HEK293 (cell line): ENCODE data around the gene SMS.

Experiments
- CTCF ChIA-PET: fragments of 350-600 bp; formaldehyde crosslinking; extraction: SDS; loops from one replicate; lab custom pipeline; 2021; ENCODE audit warnings: antibody characterized with exemption; lab: Yijun Ruan, JAX
- POLR2A ChIA-PET: fragments of 300-600 bp; formaldehyde crosslinking; extraction: SDS; loops from one replicate; lab custom pipeline; 2020; ENCODE audit warnings: antibody characterized with exemption, inconsistent platforms; lab: Yijun Ruan, JAX
- H3K27ac ChIP-seq: fragments of 200-500 bp; sonication (Bioruptor generic); 2 replicates; pipeline ENCODE4 v1.5.1; 2014; ENCODE audit warnings: low read depth, low read length, control low read depth, inconsistent platforms; ENCODE audit errors: extremely low read depth
- H3K36me3 ChIP-seq, 2 experiments: fragments of 200-500 bp in 1 of 2; sonication (Bioruptor generic) in 1 of 2; 1 replicate in 1 of 2; 2 replicates in 1 of 2; pipeline ENCODE4 v1.5.1; 2014 to 2017; ENCODE audit warnings: inconsistent platforms in 2 of 2, low read length in 2 of 2; ENCODE audit not compliant: control insufficient read depth in 2 of 2, insufficient read depth in 1 of 2
- H3K4me1 ChIP-seq: fragments of 200-500 bp; sonication (Bioruptor generic); 2 replicates; pipeline ENCODE4 v1.5.1; 2014; ENCODE audit warnings: mild to moderate bottlenecking, low read length, inconsistent platforms; ENCODE audit not compliant: control insufficient read depth, insufficient read depth
- H3K4me3 ChIP-seq: 2 replicates; pipeline ENCODE4 v1.5.1; 2011; ENCODE audit warnings: low read depth, mild to moderate bottlenecking, control low read depth, low read length, moderate library complexity
- H3K9me3 ChIP-seq: fragments of 200-500 bp; sonication (Bioruptor generic); 2 replicates; pipeline ENCODE4 v1.5.1; 2014; ENCODE audit warnings: low read depth, low read length, inconsistent platforms; ENCODE audit not compliant: control insufficient read depth, insufficient read depth
- FEZF1 ChIP-seq: fragments of 450-650 bp; formaldehyde crosslinking; IDR thresholded peaks from 2 replicates; pipeline ENCODE4 v1.5.1; 2016; ENCODE audit warnings: missing biosample characterization, missing genetic modification characterization
- GFI1B ChIP-seq: fragments of 450-650 bp; formaldehyde crosslinking; IDR thresholded peaks from 2 replicates; pipeline ENCODE4 v1.5.1; 2016; ENCODE audit warnings: missing biosample characterization, missing genetic modification characterization
- GLI4 ChIP-seq: fragments of 450-650 bp; formaldehyde crosslinking; IDR thresholded peaks from 2 replicates; pipeline ENCODE4 v1.5.1; 2016; ENCODE audit warnings: missing biosample characterization, missing genetic modification characterization
- SETDB1 ChIP-seq: IDR thresholded peaks from one replicate; pipeline ENCODE4 v1.6.1; 2017; ENCODE audit warnings: mild to moderate bottlenecking, low read length, moderate library complexity, mixed read lengths; ENCODE audit not compliant: insufficient read length
- SP2 ChIP-seq: fragments of 450-650 bp; formaldehyde crosslinking; IDR thresholded peaks from 2 replicates; pipeline ENCODE4 v1.5.1; 2016; ENCODE audit warnings: missing biosample characterization, missing genetic modification characterization
- TCF7L2 ChIP-seq: IDR thresholded peaks from 2 replicates; pipeline ENCODE4 v1.6.1; 2011; ENCODE audit warnings: low read depth, mild to moderate bottlenecking, inconsistent platforms, low read length, moderate library complexity, borderline replicate concordance
- ZFHX2 ChIP-seq: fragments of 450-650 bp; formaldehyde crosslinking; conservative IDR thresholded peaks from 2 replicates; pipeline ENCODE4 v1.5.1; 2016; ENCODE audit warnings: missing biosample characterization, missing genetic modification characterization
- ZNF10 ChIP-seq: fragments of 450-650 bp; formaldehyde crosslinking; IDR thresholded peaks from 2 replicates; pipeline ENCODE4 v1.5.1; 2017; ENCODE audit warnings: missing biosample characterization, missing genetic modification characterization
- ZNF114 ChIP-seq: fragments of 450-650 bp; formaldehyde crosslinking; IDR thresholded peaks from 2 replicates; pipeline ENCODE4 v1.5.0; 2017; ENCODE audit warnings: missing biosample characterization, missing genetic modification characterization
- ZNF121 ChIP-seq: fragments of 450-650 bp; formaldehyde crosslinking; IDR thresholded peaks from 2 replicates; pipeline ENCODE4 v1.5.1; 2016; ENCODE audit warnings: missing biosample characterization, missing genetic modification characterization
- ZNF16 ChIP-seq: fragments of 450-650 bp; formaldehyde crosslinking; IDR thresholded peaks from 2 replicates; pipeline ENCODE4 v1.5.1; 2016; ENCODE audit warnings: low read depth, missing biosample characterization, missing genetic modification characterization
- ZNF169 ChIP-seq: fragments of 450-650 bp; formaldehyde crosslinking; IDR thresholded peaks from 2 replicates; pipeline ENCODE4 v1.5.1; 2016; ENCODE audit warnings: missing biosample characterization, missing genetic modification characterization
- ZNF174 ChIP-seq: fragments of 450-650 bp; formaldehyde crosslinking; IDR thresholded peaks from 2 replicates; pipeline ENCODE4 v1.5.0; 2017; ENCODE audit warnings: missing biosample characterization, mild to moderate bottlenecking, missing genetic modification characterization
- ZNF211 ChIP-seq: fragments of 450-650 bp; formaldehyde crosslinking; IDR thresholded peaks from 2 replicates; pipeline ENCODE4 v1.5.1; 2016; ENCODE audit warnings: low read depth, missing biosample characterization, missing genetic modification characterization
- ZNF248 ChIP-seq: fragments of 450-650 bp; formaldehyde crosslinking; IDR thresholded peaks from 2 replicates; pipeline ENCODE4 v1.5.1; 2017; ENCODE audit warnings: missing biosample characterization, missing genetic modification characterization
- ZNF549 ChIP-seq: fragments of 450-650 bp; IDR thresholded peaks from 2 replicates; pipeline ENCODE4 v1.5.1; 2018; ENCODE audit warnings: missing biosample characterization, missing genetic modification characterization, mild to moderate bottlenecking, inconsistent platforms, moderate library complexity
- ZNF596 ChIP-seq: fragments of 450-650 bp; IDR thresholded peaks from 2 replicates; pipeline ENCODE4 v1.5.0; 2018; ENCODE audit warnings: missing biosample characterization, mild to moderate bottlenecking, missing genetic modification characterization, moderate library complexity
- ZNF747 ChIP-seq: fragments of 450-650 bp; formaldehyde crosslinking; IDR thresholded peaks from 2 replicates; pipeline ENCODE4 v1.5.1; 2016; ENCODE audit warnings: missing biosample characterization, missing genetic modification characterization
- ZNF830 ChIP-seq: fragments of 450-650 bp; IDR thresholded peaks from 2 replicates; pipeline ENCODE4 v1.5.0; 2018; ENCODE audit warnings: missing biosample characterization, missing genetic modification characterization, low read depth, mild to moderate bottlenecking, moderate library complexity
- TF ChIP-seq, protein P1 (sequence below): fragments of 450-650 bp; formaldehyde crosslinking; IDR thresholded peaks from 2 replicates; pipeline ENCODE4 v1.5.1; 2017; ENCODE audit warnings: missing biosample characterization, missing genetic modification characterization
- TF ChIP-seq, protein P2 (sequence below): fragments of 450-650 bp; formaldehyde crosslinking; conservative IDR thresholded peaks from 2 replicates; pipeline ENCODE4 v1.5.1; 2016; ENCODE audit warnings: low read depth, missing biosample characterization, missing genetic modification characterization
- TF ChIP-seq, protein P3 (sequence below): fragments of 450-650 bp; formaldehyde crosslinking; IDR thresholded peaks from 2 replicates; pipeline ENCODE4 v1.5.1; 2016; ENCODE audit warnings: missing biosample characterization, missing genetic modification characterization
- TF ChIP-seq, protein P4 (sequence below): fragments of 450-650 bp; formaldehyde crosslinking; optimal IDR thresholded peaks from 2 replicates; pipeline ENCODE3; 2016; ENCODE audit warnings: missing biosample characterization, mild to moderate bottlenecking, missing genetic modification characterization
- TF ChIP-seq, protein P5 (sequence below): fragments of 450-650 bp; formaldehyde crosslinking; IDR thresholded peaks from 2 replicates; pipeline ENCODE4 v1.5.1; 2017; ENCODE audit warnings: missing biosample characterization, missing genetic modification characterization

SMS gene

DNA sequence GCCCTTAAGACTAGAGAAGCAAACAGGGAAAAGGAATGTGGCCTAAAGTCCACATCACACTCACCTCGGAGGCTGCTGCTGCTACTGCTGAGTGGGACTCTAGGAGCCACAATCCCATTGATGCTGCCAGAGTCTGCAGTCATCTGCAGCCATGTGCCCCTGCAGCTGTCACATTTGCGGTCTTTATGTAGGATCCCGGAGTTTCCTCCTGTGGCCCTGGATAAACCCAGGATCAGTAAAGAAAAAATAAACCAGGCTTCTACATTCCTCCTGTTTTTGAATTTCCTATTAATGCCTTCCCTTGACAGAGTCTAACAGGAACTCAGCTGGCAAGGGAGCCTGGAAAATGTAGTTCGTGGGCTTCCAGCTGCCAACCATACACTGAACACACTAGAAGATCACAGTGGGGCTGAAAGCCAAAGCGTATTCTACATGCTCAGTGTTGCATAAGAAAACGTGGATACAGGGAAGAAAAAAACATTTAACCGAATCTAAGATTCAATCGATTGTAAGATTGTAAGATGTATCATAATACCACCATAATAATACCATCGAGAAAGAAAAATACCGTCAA, 81.3 kb downstream of the SMS start:
- ChIA-PET POLR2A (no interaction called here), CTCF (interaction anchor here (0.6 kb wide), 2 partner anchors 36 to 1602 kb away, joined by 3 to 6 read pairs; no protein-coding TSS in a partner anchor)
- no peaks in the 10 kb centered on the region for H3K4me1 ChIP-seq
- no peaks in the 10 kb centered on the region for H3K9me3 ChIP-seq
- H3K36me3 ChIP-seq = no peaks in the 10 kb centered on the region
- no peak overlapping the region for H3K4me3 ChIP-seq
- H3K27ac ChIP-seq = no peak overlapping the region
- TF ChIP-seq ZNF169 (tag by site-specific recombination) = no peak
- no peak for TF ChIP-seq ZNF830
- no peak for TF ChIP-seq ZNF121 (tag by site-specific recombination)
- no peak for TF ChIP-seq TCF7L2
- TF ChIP-seq, protein P1, sequence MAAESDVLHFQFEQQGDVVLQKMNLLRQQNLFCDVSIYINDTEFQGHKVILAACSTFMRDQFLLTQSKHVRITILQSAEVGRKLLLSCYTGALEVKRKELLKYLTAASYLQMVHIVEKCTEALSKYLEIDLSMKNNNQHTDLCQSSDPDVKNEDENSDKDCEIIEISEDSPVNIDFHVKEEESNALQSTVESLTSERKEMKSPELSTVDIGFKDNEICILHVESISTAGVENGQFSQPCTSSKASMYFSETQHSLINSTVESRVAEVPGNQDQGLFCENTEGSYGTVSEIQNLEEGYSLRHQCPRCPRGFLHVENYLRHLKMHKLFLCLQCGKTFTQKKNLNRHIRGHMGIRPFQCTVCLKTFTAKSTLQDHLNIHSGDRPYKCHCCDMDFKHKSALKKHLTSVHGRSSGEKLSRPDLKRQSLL (tag by site-specific recombination) = no peak
- TF ChIP-seq, protein P2, sequence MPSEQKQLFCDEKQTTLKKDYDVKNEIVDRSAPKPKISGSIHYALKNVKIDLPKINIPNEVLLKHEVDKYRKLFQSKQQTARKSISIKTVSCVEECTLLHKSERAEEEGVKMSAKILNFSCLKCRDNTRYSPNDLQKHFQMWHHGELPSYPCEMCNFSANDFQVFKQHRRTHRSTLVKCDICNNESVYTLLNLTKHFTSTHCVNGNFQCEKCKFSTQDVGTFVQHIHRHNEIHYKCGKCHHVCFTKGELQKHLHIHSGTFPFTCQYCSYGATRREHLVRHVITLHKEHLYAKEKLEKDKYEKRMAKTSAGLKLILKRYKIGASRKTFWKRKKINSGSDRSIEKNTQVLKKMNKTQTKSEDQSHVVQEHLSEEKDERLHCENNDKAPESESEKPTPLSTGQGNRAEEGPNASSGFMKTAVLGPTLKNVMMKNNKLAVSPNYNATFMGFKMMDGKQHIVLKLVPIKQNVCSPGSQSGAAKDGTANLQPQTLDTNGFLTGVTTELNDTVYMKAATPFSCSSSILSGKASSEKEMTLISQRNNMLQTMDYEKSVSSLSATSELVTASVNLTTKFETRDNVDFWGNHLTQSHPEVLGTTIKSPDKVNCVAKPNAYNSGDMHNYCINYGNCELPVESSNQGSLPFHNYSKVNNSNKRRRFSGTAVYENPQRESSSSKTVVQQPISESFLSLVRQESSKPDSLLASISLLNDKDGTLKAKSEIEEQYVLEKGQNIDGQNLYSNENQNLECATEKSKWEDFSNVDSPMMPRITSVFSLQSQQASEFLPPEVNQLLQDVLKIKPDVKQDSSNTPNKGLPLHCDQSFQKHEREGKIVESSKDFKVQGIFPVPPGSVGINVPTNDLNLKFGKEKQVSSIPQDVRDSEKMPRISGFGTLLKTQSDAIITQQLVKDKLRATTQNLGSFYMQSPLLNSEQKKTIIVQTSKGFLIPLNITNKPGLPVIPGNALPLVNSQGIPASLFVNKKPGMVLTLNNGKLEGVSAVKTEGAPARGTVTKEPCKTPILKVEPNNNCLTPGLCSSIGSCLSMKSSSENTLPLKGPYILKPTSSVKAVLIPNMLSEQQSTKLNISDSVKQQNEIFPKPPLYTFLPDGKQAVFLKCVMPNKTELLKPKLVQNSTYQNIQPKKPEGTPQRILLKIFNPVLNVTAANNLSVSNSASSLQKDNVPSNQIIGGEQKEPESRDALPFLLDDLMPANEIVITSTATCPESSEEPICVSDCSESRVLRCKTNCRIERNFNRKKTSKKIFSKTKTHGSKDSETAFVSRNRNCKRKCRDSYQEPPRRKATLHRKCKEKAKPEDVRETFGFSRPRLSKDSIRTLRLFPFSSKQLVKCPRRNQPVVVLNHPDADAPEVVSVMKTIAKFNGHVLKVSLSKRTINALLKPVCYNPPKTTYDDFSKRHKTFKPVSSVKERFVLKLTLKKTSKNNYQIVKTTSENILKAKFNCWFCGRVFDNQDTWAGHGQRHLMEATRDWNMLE = no peak
- no peak for TF ChIP-seq ZNF549 (tag by site-specific recombination)
- no peak for TF ChIP-seq ZNF174 (tag by site-specific recombination)

DNA sequence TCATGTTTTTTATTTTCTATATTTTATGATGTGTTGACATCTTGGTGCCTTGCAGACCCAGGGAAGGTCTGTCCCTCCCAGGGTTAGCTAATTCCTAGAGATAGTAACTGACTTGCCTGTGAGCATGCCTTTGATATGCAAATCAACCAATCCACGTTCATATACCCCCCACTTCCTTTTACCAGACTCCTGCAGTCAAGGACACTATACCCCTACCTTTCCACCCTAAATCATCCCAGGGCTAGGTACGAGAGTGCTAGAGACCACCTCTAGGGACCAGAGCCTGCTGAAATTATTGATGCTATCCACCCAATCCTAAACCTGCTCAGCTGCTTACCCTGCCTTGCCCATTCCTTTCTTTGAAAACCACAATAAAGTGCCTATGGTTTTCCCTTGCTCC, 84.1 kb downstream of the SMS start:
- CTCF ChIA-PET = no interaction called here
- Histone ChIP-seq H3K9me3 (no peaks in the 10 kb centered on the region), H3K4me1 (no peaks in the 10 kb centered on the region), H3K36me3 (no peaks in the 10 kb centered on the region), H3K4me3 (no peak overlapping the region)
- no peak for TF ChIP-seq ZNF10
- no peak for TF ChIP-seq GFI1B (tag by site-specific recombination)
- no peak for TF ChIP-seq SETDB1
- TF ChIP-seq, protein P3, sequence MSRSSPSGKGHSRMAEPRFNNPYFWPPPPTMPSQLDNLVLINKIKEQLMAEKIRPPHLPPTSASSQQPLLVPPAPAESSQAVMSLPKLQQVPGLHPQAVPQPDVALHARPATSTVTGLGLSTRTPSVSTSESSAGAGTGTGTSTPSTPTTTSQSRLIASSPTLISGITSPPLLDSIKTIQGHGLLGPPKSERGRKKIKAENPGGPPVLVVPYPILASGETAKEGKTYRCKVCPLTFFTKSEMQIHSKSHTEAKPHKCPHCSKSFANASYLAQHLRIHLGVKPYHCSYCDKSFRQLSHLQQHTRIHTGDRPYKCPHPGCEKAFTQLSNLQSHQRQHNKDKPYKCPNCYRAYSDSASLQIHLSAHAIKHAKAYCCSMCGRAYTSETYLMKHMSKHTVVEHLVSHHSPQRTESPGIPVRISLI (tag by site-specific recombination) = no peak
- no peak for TF ChIP-seq ZNF248 (tag by site-specific recombination)
- TF ChIP-seq SP2 = no peak
- no peak for TF ChIP-seq FEZF1 (tag by site-specific recombination)
- no peak for TF ChIP-seq ZNF211
- TF ChIP-seq, protein P4, sequence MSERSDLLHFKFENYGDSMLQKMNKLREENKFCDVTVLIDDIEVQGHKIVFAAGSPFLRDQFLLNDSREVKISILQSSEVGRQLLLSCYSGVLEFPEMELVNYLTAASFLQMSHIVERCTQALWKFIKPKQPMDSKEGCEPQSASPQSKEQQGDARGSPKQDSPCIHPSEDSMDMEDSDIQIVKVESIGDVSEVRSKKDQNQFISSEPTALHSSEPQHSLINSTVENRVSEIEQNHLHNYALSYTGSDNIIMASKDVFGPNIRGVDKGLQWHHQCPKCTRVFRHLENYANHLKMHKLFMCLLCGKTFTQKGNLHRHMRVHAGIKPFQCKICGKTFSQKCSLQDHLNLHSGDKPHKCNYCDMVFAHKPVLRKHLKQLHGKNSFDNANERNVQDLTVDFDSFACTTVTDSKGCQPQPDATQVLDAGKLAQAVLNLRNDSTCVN (tag by site-specific recombination) = no peak
- no peak for TF ChIP-seq ZNF596 (tag by site-specific recombination)
- TF ChIP-seq ZNF747 (tag by site-specific recombination) = no peak
- TF ChIP-seq ZNF114 (tag by site-specific recombination) = no peak
- TF ChIP-seq ZFHX2 (tag by site-specific recombination) = no peak
- TF ChIP-seq ZNF16 (tag by site-specific recombination) = no peak
- TF ChIP-seq, protein P5, sequence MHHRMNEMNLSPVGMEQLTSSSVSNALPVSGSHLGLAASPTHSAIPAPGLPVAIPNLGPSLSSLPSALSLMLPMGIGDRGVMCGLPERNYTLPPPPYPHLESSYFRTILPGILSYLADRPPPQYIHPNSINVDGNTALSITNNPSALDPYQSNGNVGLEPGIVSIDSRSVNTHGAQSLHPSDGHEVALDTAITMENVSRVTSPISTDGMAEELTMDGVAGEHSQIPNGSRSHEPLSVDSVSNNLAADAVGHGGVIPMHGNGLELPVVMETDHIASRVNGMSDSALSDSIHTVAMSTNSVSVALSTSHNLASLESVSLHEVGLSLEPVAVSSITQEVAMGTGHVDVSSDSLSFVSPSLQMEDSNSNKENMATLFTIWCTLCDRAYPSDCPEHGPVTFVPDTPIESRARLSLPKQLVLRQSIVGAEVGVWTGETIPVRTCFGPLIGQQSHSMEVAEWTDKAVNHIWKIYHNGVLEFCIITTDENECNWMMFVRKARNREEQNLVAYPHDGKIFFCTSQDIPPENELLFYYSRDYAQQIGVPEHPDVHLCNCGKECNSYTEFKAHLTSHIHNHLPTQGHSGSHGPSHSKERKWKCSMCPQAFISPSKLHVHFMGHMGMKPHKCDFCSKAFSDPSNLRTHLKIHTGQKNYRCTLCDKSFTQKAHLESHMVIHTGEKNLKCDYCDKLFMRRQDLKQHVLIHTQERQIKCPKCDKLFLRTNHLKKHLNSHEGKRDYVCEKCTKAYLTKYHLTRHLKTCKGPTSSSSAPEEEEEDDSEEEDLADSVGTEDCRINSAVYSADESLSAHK = no peak
- no peak for TF ChIP-seq GLI4 (tag by site-specific recombination)
- TF ChIP-seq, all 188 proteins: peak for 0
- no peak overlapping the region for H3K27ac ChIP-seq
- POLR2A ChIA-PET = no interaction called here
